Muscle layer of colon (tissue), 2 donors: ENCODE results near the gene CDK14.

Source experiments
- H3K27ac ChIP-seq: one replicate; pipeline ENCODE4 v1.7.0; 2013; ENCODE audit warnings: low read depth, mild to moderate bottlenecking, low read length, moderate library complexity
- H3K27me3 ChIP-seq, 2 donors: one replicate each; pipeline ENCODE4 v1.7.0; 2013; ENCODE audit warnings: low read length in 2 of 2, mild to moderate bottlenecking in 2 of 2; ENCODE audit not compliant: insufficient read depth in 2 of 2, control insufficient read depth in 1 of 2
- H3K36me3 ChIP-seq: one replicate; pipeline ENCODE4 v1.7.0; 2013; ENCODE audit warnings: mild to moderate bottlenecking, low read length; ENCODE audit not compliant: insufficient read depth
- H3K4me1 ChIP-seq: one replicate; pipeline ENCODE4 v1.7.0; 2013; ENCODE audit warnings: mild to moderate bottlenecking, low read length; ENCODE audit not compliant: insufficient read depth
- H3K4me3 ChIP-seq, 2 donors: one replicate each; pipeline ENCODE4 v1.7.0; 2013; ENCODE audit warnings: low read length in 2 of 2, low read depth in 1 of 2, mild to moderate bottlenecking in 1 of 2, moderate library complexity in 1 of 2
- H3K9ac ChIP-seq: one replicate; pipeline ENCODE4 v1.7.0; 2013; ENCODE audit warnings: low read length
- H3K9me3 ChIP-seq: one replicate; pipeline ENCODE4 v1.7.0; 2013; ENCODE audit warnings: mild to moderate bottlenecking, low read length
- donor health status: abdominal sarcoma.
- donor health status: Adenocarcinoma of cecum.

The CDK14 gene

DNA sequence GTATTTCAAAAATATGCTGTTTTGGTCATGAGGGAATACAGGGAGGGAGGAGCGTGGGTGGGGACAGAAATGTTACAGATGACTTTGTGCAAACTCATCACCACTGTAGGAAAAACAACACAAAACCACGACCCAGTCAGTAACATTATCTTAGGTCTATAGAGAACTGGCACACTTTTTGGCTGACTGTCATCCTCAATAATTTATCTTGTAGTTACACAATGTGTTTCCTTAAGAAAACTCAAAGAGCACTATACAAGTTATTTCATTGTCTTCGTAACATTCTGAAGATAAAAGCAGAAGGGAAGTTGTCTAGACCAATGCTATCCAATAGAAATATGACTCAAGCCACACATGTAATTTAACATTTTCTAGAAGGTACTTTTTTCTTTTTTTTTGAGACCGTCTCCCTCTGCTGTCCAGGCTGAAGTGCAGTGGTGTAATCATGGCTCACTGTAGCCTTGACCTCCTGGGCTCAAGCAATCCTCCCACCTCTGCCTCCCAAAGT, 16.9 kb upstream of the CDK14 start:
- no peak overlapping the region for H3K9ac ChIP-seq
- no peaks in the 10 kb centered on the region for H3K4me1 ChIP-seq
- no peaks in the 10 kb centered on the region for H3K9me3 ChIP-seq
- H3K27me3 ChIP-seq: no peaks in the 10 kb centered on the region
- no peak overlapping the region for H3K27ac ChIP-seq
- H3K4me3 ChIP-seq: no peak overlapping the region
- H3K36me3 ChIP-seq: no peaks in the 10 kb centered on the region

DNA sequence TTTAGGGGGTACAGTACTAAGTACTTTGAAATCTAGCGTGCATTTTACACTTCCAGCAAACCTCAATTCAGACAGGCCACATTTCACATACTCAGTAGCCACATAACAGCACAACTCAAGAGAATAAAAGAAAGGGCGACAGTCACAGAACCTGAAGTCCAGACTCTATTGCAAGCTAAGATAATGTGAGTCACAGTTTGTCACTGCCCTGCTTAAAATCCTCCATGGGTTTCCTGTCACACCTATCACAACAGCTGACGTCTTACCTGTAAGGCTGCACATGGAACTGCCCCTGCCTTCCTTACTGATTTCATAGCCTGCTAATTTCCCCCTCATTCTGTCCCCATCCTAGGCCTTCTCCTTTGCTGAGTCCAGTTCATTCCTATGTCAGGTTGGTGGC, 16.1 kb upstream of the CDK14 start:
- H3K36me3 ChIP-seq: no peaks in the 10 kb centered on the region
- no peaks in the 10 kb centered on the region for H3K4me1 ChIP-seq
- H3K4me3 ChIP-seq: no peak overlapping the region
- no peaks in the 10 kb centered on the region for H3K27me3 ChIP-seq
- no peak overlapping the region for H3K9ac ChIP-seq
- H3K9me3 ChIP-seq: no peaks in the 10 kb centered on the region
- H3K27ac ChIP-seq: no peak overlapping the region

DNA sequence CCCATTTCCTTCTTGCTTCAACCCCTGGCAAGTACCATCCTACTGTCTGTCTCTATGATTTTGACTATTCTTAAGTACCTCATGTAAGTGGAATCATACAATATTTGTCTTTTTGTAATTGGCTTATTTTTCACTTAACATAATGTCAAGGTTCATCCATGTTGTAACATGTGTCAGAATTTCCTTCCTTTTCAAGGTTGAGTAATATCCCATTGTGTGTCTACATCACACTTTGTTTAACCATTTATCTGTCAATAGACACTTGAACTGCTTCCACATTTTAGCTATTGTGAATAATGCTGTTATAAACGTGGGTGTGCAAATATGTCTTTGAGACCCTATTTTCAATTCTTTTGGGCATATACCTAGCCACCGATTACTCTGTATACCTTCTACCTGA, 14.0 kb upstream of the CDK14 start:
- Histone ChIP-seq H3K27ac (no peak overlapping the region), H3K9me3 (no peaks in the 10 kb centered on the region), H3K27me3 (no peaks in the 10 kb centered on the region), H3K4me3 (no peak overlapping the region), H3K9ac (no peak overlapping the region), H3K36me3 (no peaks in the 10 kb centered on the region), H3K4me1 (no peaks in the 10 kb centered on the region)

DNA sequence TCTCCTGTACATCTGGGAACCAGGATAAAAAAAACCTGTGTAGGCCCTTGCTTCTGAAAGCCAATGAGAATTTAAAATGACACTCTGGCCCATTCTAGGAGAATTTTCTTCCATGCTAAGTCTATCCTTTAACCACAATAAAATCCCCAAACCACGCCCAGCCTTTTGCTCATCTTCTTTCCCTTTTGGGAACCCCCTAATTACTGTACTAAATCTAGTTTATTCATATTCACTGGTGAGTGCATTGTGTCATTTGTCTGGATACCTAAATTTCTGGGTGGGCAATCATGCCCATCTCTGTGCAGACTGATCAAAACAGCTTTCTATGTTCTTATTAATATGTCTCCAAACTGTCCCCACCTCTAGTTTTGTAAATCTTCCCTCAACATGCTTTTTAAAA, 11.7 kb upstream of the CDK14 start:
- no peak overlapping the region for H3K27ac ChIP-seq
- H3K9ac ChIP-seq: no peak overlapping the region
- no peak overlapping the region for H3K4me3 ChIP-seq
- no peaks in the 10 kb centered on the region for H3K36me3 ChIP-seq
- H3K4me1 ChIP-seq: no peaks in the 10 kb centered on the region
- H3K27me3 ChIP-seq: no peaks in the 10 kb centered on the region
- no peaks in the 10 kb centered on the region for H3K9me3 ChIP-seq

DNA sequence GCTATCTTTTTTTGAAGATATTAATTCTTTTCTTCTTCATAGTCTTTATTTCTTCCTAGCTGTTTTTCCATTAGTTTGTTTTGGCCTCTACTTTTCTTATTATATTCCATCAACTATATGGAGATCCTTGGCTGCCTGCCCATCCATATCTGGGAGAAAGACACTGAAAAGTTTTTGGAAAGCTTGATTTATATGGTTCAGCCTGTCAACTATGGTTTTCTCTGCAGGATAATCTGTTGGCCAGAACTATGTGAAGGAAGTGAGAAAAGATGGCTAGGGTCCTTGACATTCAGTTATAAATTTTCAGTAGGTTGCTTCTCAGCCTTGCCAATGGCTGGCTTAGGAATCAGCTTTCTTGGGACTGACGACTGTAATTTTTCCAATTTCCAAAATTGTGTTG, 10.0 kb upstream of the CDK14 start:
- H3K27me3 ChIP-seq: no peaks in the 10 kb centered on the region
- H3K4me1 ChIP-seq: no peaks in the 10 kb centered on the region
- H3K9me3 ChIP-seq: no peaks in the 10 kb centered on the region
- no peak overlapping the region for H3K27ac ChIP-seq
- H3K4me3 ChIP-seq: no peak overlapping the region
- no peak overlapping the region for H3K9ac ChIP-seq
- H3K36me3 ChIP-seq: no peaks in the 10 kb centered on the region

DNA sequence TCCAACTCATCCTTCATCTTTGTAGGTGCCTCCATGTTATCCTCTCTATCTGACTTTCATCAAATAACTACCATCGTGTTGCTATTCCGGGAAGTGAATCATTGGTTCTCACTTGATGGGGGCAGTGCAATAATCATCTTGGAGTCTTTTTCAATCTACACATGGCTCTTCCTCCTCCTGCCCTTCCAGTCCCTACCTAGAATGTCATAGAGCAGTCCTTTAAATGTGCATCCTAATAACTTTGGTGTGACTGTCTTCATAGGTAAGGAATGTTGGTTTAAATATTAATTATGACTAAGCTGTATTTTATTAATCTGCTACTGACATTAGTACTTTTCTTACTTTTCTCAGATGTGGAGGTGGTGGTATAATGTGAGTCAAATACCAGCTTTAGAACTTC, 8.4 kb upstream of the CDK14 start:
- H3K36me3 ChIP-seq: no peaks in the 10 kb centered on the region
- H3K4me3 ChIP-seq: no peak overlapping the region
- H3K27ac ChIP-seq: no peak overlapping the region
- H3K9ac ChIP-seq: no peak overlapping the region
- H3K4me1 ChIP-seq: no peaks in the 10 kb centered on the region
- H3K9me3 ChIP-seq: no peaks in the 10 kb centered on the region
- no peaks in the 10 kb centered on the region for H3K27me3 ChIP-seq

DNA sequence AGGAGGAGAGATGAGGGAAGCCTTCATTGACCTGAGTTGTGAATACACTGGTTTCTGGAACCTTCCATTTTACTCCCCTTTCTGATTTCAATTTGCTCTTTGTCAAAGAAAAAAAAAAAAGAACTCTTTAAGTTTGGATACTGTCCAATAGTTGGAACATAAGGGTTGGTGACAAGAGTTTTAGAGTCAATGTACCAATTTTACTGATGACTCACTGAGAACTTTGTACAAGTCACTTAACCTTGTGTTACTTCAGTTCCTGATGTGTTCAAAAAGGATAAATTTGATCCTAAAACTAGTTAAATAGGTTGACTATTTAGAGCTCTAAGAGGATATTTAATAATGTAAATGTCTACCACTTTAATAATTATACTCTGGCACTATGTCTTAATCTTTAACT, 4.1 kb upstream of the CDK14 start:
- Histone ChIP-seq H3K4me3 (no peak overlapping the region), H3K4me1 (peaks cover 6% of the 10 kb centered on the region), H3K27ac (no peak overlapping the region), H3K9ac (no peak overlapping the region), H3K36me3 (no peaks in the 10 kb centered on the region), H3K9me3 (no peaks in the 10 kb centered on the region), H3K27me3 (no peaks in the 10 kb centered on the region)

DNA sequence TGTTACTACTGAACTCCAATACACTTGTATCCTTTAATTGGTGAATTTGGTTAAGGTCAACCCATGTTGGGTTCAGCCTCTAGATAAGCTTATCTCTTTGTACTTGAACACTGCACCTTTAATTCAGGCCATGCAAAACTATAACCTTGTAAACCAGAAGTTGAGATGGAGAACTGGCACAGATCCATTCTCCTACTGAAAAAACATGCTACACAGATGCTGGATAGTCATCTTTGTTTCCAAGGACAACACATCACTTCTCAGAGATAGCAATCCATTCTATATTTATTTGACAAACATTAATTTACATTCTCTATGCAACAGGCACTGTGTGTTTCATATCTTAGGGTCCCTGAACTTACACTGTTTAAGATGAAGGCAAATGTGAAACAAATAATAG, 2.9 kb upstream of the CDK14 start:
- H3K9me3 ChIP-seq: no peaks in the 10 kb centered on the region
- peaks cover 12% of the 10 kb centered on the region for H3K4me1 ChIP-seq
- H3K27ac ChIP-seq: no peak overlapping the region
- no peaks in the 10 kb centered on the region for H3K36me3 ChIP-seq
- no peaks in the 10 kb centered on the region for H3K27me3 ChIP-seq
- H3K9ac ChIP-seq: no peak overlapping the region
- no peak overlapping the region for H3K4me3 ChIP-seq

DNA sequence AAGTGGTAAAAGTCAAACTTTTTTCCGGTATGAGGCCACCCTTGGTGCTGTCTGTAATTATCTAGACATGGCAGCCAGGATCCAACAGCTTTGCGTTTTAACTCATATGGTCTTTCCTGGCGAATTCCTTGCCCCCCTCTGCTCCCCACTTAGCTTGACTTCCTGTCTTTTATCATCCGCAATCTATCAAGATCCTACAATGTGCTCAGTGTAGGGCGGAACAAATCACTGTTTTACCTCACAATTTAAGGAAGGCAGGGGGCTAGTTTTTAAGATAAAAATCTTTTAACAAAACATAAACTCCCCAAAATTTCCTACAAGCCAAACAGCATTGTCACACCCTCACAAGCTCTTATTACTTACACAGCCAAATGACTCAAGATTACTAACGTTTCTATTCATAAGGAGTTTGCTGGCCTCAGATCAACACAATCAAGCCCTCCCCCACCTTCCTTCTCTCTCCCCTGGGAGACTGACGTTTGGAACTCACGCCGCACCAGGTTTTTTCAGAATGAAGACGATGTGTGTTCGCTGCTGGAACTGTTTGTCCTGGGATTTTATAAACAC, 1.3 kb upstream of the CDK14 start:
- H3K9me3 ChIP-seq: no peaks in the 10 kb centered on the region
- no peaks in the 10 kb centered on the region for H3K27me3 ChIP-seq
- no peak overlapping the region for H3K9ac ChIP-seq
- no peak overlapping the region for H3K4me3 ChIP-seq
- H3K36me3 ChIP-seq: no peaks in the 10 kb centered on the region
- H3K4me1 ChIP-seq: peaks cover 12% of the 10 kb centered on the region
- H3K27ac ChIP-seq: no peak overlapping the region

DNA sequence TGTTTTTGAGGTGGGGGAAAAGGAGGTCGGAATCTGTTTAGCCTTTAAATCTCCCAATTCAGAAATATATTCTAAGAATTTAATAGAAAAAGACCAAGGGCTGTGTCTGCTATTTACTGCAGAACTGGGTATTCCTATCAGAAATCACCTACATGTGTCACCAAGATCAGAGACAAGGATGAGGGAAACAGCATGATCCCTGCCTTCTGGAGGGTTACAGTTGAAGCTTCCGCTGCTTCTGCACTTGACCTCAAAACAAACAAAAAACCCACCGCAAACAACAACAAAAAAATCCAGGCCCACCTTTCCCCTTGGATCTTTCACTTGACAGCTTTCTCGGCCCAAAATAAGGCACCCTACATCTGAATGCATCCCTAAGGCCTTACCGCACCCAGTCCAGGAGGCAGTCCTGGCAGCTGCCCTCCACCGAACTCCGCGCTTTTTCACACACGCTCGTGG, 750 bp upstream of the CDK14 start:
- H3K9ac ChIP-seq: peak overlapping the region; percentile 30
- peak overlapping the region; percentile 56 for H3K27ac ChIP-seq
- no peaks in the 10 kb centered on the region for H3K36me3 ChIP-seq
- H3K27me3 ChIP-seq: no peaks in the 10 kb centered on the region
- no peaks in the 10 kb centered on the region for H3K9me3 ChIP-seq
- peaks cover 12% of the 10 kb centered on the region for H3K4me1 ChIP-seq
- peak overlapping the region; percentile 67 to 73 for H3K4me3 ChIP-seq

DNA sequence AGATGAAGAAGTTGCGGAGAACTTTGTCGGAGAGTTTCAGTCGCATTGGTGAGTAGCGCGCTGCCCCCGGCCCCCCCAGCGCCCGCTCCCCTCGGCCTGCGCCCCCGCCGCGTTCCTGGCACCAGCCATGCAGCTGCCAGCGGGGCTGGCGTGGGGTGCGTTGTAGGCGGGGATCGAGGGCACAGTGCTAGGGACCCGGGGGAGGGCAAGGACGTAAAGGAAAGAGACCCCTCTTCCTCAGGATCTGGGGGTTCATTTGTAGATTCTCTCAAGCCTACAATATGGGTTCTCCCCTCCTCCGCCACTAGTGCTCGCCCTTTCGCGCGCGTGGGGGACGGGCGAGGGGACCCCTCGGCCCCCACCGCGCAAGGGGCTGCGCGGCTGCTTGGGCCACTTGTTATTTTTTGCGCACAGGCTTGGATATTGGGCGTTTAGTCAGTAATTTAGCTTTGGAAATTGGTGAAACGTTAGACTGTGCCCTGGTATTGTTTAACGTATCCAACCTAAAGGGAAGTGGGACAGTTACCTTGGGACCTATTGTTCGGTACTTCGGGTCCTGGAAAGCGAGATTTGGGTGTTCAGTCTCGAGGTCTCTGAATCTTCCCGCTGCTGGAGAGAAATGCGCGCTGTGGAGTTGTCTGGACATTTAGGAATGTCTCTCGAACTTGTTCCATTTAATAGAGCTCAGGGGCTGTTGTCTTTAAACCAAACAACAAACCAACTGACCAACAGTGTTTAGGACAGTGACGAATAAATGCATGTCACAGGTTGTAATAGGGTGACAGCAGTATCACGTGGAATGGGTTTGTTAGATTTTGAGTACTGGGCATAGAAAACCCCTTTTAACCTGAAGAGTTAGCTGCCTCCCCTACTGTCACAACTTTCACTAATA, 796 bp downstream of the CDK14 start:
- Histone ChIP-seq H3K4me3 (peak overlapping the region; percentile 84 to 89), H3K4me1 (peaks cover 12% of the 10 kb centered on the region), H3K36me3 (no peaks in the 10 kb centered on the region), H3K9ac (peak overlapping the region; percentile 58), H3K27ac (peak overlapping the region; percentile 83), H3K9me3 (no peaks in the 10 kb centered on the region), H3K27me3 (no peaks in the 10 kb centered on the region)
